GM21360 (cell line): ENCODE measurements around the gene PIK3C3.

Source experiments
- ATAC-seq: cut with Tn5 transposase; IDR thresholded peaks from one replicate; pipeline ENCODE4 v1.9.1; 2021; ENCODE audit warnings: mild to moderate bottlenecking, moderate library complexity; ENCODE audit not compliant: unreplicated experiment

PIK3C3 gene

GRCh38 chr18:41954827-41955613, at the start of gene PIK3C3:
Gene PIK3C3, plus strand, starts transcription at chr18:41955234. Its CDS starts 58 bp downstream, at chr18:41955292.
- peak; percentile 97 for ATAC-seq

GRCh38 chr18:41905786-41906527, 49.1 kb upstream of the PIK3C3 start:
- no peak for ATAC-seq

GRCh38 chr18:41906528-41907146, 48.4 kb upstream of the PIK3C3 start:
- ATAC-seq = peak; percentile 94

- no peak for ATAC-seq
Observed at GRCh38 chr18:41917181-41917580, 37.9 kb upstream of the PIK3C3 start.

GRCh38 chr18:41921770-41922169, 33.3 kb upstream of the PIK3C3 start:
- no peak for ATAC-seq

GRCh38 chr18:41922176-41922575, 32.9 kb upstream of the PIK3C3 start:
- no peak for ATAC-seq

GRCh38 chr18:41922841-41923240, 32.2 kb upstream of the PIK3C3 start:
- no peak for ATAC-seq

- ATAC-seq = no peak
Observed at GRCh38 chr18:41923446-41923845, 31.6 kb upstream of the PIK3C3 start.

- ATAC-seq = no peak
Observed at GRCh38 chr18:41928581-41928980, 26.5 kb upstream of the PIK3C3 start.

GRCh38 chr18:41932899-41933298, 22.1 kb upstream of the PIK3C3 start:
- ATAC-seq = no peak

- no peak for ATAC-seq
Observed at GRCh38 chr18:41933778-41934177, 21.3 kb upstream of the PIK3C3 start.

GRCh38 chr18:41936471-41937134, 18.4 kb upstream of the PIK3C3 start:
- no peak for ATAC-seq

- no peak for ATAC-seq
Observed at GRCh38 chr18:41938445-41938844, 16.6 kb upstream of the PIK3C3 start.

- ATAC-seq = no peak
Observed at GRCh38 chr18:41939326-41939725, 15.7 kb upstream of the PIK3C3 start.

- ATAC-seq = no peak
Observed at GRCh38 chr18:41940506-41941215, 14.4 kb upstream of the PIK3C3 start.

GRCh38 chr18:41942254-41942653, 12.8 kb upstream of the PIK3C3 start:
- ATAC-seq = no peak

- ATAC-seq = no peak
Observed at GRCh38 chr18:41948544-41949110, 6.4 kb upstream of the PIK3C3 start.

- no peak for ATAC-seq
Observed at GRCh38 chr18:41949206-41949920, 5.7 kb upstream of the PIK3C3 start.

GRCh38 chr18:41955688-41956087, 654 bp downstream of the PIK3C3 start:
- no peak for ATAC-seq

GRCh38 chr18:41959045-41959444, 4.0 kb downstream of the PIK3C3 start:
- no peak for ATAC-seq
